DOHH2 (cell line): ENCODE results near the gene RASL12.

Source experiments
- EZH2phosphoT487 ChIP-seq: fragments of 200-600 bp; sonication (generic); IDR thresholded peaks from 2 replicates; pipeline ENCODE4 v1.6.1; 2017; ENCODE audit warnings: borderline replicate concordance, mild to moderate bottlenecking, antibody characterized with exemption, low read length, moderate library complexity, mixed read lengths
- TF ChIP-seq, protein P1 (sequence below): fragments of 200-600 bp; sonication (generic); IDR thresholded peaks from one replicate; pipeline ENCODE4 v1.5.1; 2014; ENCODE audit warnings: antibody characterized with exemption, mild to moderate bottlenecking, low read depth, low read length; ENCODE audit not compliant: poor library complexity, severe bottlenecking

DNA sequence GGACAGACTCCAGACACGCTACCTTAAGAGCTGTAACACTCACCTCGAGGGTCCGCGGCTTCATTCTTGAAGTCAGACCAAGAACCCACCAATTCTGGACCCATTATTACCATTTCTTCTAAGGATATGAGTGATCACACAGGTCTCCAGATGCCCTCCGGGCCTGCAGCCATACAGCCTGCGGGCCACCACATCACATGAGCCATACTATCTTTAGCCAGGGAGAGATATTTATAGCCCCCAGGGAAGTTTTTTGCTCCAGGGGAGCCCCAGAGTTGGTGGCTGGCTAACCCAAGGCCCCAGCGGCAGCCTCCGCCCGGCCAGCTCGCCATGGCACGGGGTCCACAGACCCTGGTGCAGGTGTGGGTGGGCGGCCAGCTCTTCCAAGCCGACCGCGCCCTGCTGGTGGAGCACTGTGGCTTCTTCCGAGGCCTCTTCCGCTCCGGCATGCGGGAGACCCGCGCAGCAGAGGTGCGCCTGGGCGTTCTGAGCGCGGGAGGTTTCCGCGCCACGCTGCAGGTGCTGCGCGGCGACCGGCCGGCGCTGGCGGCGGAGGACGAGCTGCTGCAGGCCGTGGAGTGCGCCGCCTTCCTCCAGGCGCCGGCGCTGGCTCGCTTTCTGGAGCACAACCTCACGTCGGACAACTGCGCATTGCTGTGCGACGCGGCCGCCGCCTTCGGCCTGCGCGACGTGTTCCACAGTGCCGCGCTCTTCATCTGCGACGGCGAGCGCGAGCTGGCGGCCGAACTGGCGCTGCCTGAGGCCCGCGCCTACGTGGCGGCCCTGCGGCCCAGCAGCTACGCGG lies 8.9 kb upstream of the RASL12 start, which contains the start of gene KBTBD13:
- no peak for TF ChIP-seq EZH2phosphoT487
- TF ChIP-seq, protein P1, sequence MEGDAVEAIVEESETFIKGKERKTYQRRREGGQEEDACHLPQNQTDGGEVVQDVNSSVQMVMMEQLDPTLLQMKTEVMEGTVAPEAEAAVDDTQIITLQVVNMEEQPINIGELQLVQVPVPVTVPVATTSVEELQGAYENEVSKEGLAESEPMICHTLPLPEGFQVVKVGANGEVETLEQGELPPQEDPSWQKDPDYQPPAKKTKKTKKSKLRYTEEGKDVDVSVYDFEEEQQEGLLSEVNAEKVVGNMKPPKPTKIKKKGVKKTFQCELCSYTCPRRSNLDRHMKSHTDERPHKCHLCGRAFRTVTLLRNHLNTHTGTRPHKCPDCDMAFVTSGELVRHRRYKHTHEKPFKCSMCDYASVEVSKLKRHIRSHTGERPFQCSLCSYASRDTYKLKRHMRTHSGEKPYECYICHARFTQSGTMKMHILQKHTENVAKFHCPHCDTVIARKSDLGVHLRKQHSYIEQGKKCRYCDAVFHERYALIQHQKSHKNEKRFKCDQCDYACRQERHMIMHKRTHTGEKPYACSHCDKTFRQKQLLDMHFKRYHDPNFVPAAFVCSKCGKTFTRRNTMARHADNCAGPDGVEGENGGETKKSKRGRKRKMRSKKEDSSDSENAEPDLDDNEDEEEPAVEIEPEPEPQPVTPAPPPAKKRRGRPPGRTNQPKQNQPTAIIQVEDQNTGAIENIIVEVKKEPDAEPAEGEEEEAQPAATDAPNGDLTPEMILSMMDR: no peak
